HCT116 (cell line): Measurements from ENCODE around the gene PRKCQ.

Experiments
- CEBPB ChIP-seq: IDR thresholded peaks from 2 replicates; pipeline ENCODE4 v1.6.1; 2012; ENCODE audit warnings: low read depth
- EZH2 ChIP-seq: fragments of 200-600 bp; sonication (generic); IDR thresholded peaks from 2 replicates; pipeline ENCODE4 v1.6.1; 2017; ENCODE audit warnings: antibody characterized with exemption, mixed run types
- EZH2phosphoT487 ChIP-seq: fragments of 200-600 bp; IDR thresholded peaks from 2 replicates; pipeline ENCODE4 v1.6.1; 2018; ENCODE audit warnings: antibody characterized with exemption, borderline replicate concordance
- JUND ChIP-seq: IDR thresholded peaks from 2 replicates; pipeline ENCODE4 v1.6.1; 2012
- POLR2A ChIP-seq: IDR thresholded peaks from 2 replicates; pipeline ENCODE4 v1.7.0; 2011; ENCODE audit warnings: borderline replicate concordance; ENCODE audit not compliant: insufficient read depth, insufficient read length; ENCODE audit errors: extremely low read depth
- POLR2AphosphoS5 ChIP-seq: IDR thresholded peaks from 2 replicates; pipeline ENCODE4 v1.6.1; 2011; ENCODE audit warnings: mild to moderate bottlenecking, low read depth, low read length, moderate library complexity
- RAD21 ChIP-seq: IDR thresholded peaks from 2 replicates; pipeline ENCODE4 v1.6.1; 2012; ENCODE audit warnings: low read depth, mild to moderate bottlenecking
- ZNF274 ChIP-seq: fragments of 200-500 bp; sonication (Bioruptor generic); IDR thresholded peaks from 2 replicates; pipeline ENCODE4 v1.6.1; 2014; ENCODE audit warnings: mild to moderate bottlenecking, low read depth, low read length, inconsistent platforms
- TF ChIP-seq, protein P1 (sequence below), 3 experiments: fragments of 200-600 bp in 1 of 3; sonication (generic) in 1 of 3; IDR thresholded peaks in 2 of 3; conservative IDR thresholded peaks in 1 of 3; 2 replicates each; pipeline ENCODE4 v1.5.1; 2012 to 2017; ENCODE audit warnings: low read depth in 2 of 3, low read length in 2 of 3, antibody characterized with exemption in 1 of 3, borderline replicate concordance in 1 of 3, control low read depth in 1 of 3, mild to moderate bottlenecking in 1 of 3, mixed read lengths in 1 of 3, mixed run types in 1 of 3, moderate library complexity in 1 of 3; ENCODE audit not compliant: insufficient read depth in 1 of 3
- TF ChIP-seq, protein P2 (sequence below): IDR thresholded peaks from 2 replicates; pipeline ENCODE4 v1.6.1; 2011; ENCODE audit warnings: mild to moderate bottlenecking, low read length, moderate library complexity; ENCODE audit not compliant: insufficient replicate concordance; ENCODE audit errors: extremely low read depth

DNA sequence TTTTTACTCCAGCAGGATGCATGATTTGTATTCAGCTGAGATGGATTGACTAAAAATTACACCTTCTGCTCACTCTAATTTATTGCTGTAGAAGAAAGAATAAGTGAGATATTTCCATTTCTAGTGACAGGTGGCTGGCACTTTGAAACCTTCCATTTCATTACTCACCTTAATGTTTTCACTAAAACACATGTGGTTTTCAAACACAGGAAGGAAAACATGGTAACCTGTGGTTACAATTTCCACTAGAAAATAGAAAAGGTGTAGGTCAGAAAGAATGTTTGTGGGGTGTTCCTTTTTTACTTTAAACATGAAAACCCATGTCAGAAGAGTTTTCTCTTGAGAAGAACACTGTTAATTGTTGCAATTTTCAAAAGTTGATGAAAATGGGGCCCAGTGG lies 12.0 kb upstream of the PRKCQ start:
- TF ChIP-seq POLR2A = no peak
- TF ChIP-seq CEBPB = no peak
- no peak for TF ChIP-seq RAD21
- no peak for TF ChIP-seq EZH2
- TF ChIP-seq, protein P1, sequence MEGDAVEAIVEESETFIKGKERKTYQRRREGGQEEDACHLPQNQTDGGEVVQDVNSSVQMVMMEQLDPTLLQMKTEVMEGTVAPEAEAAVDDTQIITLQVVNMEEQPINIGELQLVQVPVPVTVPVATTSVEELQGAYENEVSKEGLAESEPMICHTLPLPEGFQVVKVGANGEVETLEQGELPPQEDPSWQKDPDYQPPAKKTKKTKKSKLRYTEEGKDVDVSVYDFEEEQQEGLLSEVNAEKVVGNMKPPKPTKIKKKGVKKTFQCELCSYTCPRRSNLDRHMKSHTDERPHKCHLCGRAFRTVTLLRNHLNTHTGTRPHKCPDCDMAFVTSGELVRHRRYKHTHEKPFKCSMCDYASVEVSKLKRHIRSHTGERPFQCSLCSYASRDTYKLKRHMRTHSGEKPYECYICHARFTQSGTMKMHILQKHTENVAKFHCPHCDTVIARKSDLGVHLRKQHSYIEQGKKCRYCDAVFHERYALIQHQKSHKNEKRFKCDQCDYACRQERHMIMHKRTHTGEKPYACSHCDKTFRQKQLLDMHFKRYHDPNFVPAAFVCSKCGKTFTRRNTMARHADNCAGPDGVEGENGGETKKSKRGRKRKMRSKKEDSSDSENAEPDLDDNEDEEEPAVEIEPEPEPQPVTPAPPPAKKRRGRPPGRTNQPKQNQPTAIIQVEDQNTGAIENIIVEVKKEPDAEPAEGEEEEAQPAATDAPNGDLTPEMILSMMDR (IDR thresholded peaks at IDR 0.05 in 2 of 3, conservative IDR thresholded peaks at IDR 0.05 in 1 of 3; ENCODE audit: borderline replicate concordance in 1 of 3, insufficient read depth in 1 of 3, low read depth in 2 of 3, low read length in 2 of 3) = no peak
- TF ChIP-seq, protein P2, sequence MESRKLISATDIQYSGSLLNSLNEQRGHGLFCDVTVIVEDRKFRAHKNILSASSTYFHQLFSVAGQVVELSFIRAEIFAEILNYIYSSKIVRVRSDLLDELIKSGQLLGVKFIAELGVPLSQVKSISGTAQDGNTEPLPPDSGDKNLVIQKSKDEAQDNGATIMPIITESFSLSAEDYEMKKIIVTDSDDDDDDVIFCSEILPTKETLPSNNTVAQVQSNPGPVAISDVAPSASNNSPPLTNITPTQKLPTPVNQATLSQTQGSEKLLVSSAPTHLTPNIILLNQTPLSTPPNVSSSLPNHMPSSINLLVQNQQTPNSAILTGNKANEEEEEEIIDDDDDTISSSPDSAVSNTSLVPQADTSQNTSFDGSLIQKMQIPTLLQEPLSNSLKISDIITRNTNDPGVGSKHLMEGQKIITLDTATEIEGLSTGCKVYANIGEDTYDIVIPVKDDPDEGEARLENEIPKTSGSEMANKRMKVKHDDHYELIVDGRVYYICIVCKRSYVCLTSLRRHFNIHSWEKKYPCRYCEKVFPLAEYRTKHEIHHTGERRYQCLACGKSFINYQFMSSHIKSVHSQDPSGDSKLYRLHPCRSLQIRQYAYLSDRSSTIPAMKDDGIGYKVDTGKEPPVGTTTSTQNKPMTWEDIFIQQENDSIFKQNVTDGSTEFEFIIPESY = no peak
- no peak for TF ChIP-seq POLR2AphosphoS5
- no peak for TF ChIP-seq ZNF274
- TF ChIP-seq JUND = no peak
- TF ChIP-seq EZH2phosphoT487 = no peak
